GM21619 (cell line): ENCODE data around the gene USP24.
A peak's percentile ranks its signal among the peaks of the same experiment; 100 is the strongest.

Experiments
- ATAC-seq: cut with Tn5 transposase; IDR thresholded peaks from one replicate; pipeline ENCODE4 v1.9.1; 2021; ENCODE audit not compliant: unreplicated experiment

Gene USP24

DNA sequence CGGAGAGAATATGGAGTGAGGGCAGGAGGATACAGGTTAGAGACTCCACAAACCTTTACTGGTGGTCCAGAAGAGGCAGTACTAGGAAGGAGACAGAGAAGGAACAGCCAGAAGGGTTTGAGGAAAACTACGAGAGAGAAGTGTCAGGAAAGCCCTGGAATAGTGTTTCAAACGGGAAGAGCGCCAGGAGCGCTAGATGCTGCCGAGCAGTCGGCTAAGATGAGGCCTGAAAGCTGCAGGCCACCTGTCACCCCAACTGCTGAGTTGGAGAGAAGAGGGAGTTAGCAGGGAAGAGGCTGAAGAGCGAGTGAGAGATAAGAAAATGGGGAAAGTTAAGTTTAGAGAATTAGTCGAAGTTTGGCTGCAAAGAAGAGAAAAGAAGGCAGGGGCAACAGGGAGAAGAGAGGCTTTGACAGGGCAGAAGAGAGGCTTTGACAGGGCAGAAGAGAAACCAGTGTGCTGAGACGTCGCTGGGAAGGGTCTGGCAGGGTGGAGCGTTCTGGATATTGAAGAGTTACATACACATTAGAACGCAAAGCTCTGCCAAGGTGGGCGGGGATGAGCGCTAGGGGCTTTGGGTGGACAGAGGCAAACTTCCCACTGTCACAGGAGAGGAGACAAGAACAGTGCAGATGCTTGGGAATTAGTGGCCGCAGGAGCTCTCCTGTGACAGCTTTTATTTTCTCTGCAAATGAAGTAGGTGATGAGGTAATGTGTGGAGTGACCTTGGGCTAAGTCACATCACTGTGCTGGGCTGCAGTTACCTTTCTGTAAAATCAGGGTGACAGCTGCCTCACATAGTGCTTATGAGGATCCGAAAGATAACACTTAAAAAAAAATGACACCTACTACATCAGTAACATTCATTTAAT lies 144.6 kb downstream of the USP24 start:
- no peak for ATAC-seq

DNA sequence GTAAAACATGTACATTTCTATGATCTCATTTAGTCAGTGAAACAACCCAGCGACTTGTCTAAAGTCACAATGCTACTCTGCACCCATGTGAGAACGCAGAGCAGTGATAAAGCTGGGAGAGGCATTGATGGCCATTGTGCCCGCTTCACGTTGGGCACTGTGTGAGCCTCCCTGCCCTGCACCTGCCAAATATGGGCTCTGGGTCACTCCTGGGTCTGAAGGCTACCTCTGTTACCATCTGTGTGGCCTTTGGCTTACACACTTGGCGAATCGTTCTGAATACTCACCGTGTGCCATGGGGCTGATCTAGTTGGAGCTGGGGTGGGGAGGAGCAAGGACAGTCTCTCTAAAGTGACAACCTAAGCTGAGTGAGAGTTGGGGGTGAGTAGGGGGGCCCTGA lies 145.9 kb downstream of the USP24 start:
- no peak for ATAC-seq

DNA sequence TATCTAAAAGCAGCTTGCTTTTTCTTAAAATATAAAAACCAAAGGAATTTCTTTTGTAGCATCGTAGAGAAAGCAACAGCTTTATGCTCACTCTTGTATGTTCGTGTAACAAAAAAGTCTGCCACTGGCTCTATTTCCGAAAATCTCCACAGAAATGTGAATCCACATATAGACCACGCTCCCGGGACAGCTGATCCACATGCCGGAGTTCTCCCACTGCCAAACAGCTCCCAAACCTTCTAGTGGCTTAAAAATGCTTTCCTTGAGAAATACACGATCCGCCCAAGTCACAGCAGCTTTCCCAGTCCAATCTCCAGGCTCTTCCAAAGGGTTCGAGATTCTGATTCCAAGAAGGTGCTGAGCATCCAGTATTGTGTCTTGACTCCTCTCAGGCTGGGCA lies 146.5 kb downstream of the USP24 start:
- no peak for ATAC-seq

DNA sequence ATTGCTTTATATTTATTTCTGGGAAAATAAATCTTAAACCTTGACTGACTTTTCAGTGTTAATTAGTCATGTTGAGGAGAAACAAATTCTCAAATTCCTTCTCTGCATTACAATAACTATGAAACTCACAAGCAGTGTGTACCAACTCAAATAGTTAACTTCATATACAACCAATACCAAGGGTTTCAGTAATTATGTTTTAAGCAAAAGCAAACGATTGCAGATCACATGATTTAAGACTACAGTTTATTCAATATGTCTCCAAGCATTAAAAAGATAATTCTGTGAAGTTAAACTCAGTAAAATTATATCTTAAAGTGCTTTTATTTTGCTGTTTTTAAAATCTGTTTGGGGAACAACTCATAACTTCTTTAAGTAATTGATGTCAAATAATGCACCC lies 147.2 kb downstream of the USP24 start:
- ATAC-seq: no peak

- no peak for ATAC-seq
Measured at GRCh38 chr1:55067022-55067778, 148.0 kb downstream of the USP24 start.

GRCh38 chr1:55065648-55066047 lies 149.5 kb downstream of the USP24 start:
- ATAC-seq: no peak

DNA sequence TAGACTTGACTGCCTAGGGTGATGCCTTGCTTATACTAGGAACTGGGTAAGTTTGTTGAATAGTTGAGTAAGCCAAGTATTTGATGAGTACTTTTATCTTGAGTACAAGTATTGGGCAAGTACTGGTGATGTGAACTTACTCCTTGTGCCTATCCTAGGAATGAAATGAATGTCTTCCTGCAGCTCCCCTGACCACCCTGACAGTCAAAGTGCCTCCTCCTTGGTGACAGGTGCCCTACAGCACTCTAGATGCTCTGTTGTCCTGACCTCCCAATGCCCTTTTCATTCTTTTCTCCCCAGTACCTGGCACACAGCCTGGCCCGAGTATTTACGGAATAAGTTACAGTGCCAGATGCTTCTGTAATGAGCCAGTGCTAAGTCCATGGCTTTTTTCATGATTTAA lies 150.3 kb downstream of the USP24 start:
- no peak for ATAC-seq

DNA sequence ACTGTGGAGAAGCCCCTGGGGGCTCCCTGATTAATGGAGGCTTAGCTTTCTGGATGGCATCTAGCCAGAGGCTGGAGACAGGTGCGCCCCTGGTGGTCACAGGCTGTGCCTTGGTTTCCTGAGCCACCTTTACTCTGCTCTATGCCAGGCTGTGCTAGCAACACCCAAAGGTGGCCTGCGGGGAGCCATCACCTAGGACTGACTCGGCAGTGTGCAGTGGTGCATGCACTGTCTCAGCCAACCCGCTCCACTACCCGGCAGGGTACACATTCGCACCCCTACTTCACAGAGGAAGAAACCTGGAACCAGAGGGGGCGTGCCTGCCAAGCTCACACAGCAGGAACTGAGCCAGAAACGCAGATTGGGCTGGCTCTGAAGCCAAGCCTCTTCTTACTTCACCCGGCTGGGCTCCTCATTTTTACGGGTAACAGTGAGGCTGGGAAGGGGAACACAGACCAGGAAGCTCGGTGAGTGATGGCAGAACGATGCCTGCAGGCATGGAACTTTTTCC lies 151.0 kb downstream of the USP24 start:
- ATAC-seq: peak; percentile 49

DNA sequence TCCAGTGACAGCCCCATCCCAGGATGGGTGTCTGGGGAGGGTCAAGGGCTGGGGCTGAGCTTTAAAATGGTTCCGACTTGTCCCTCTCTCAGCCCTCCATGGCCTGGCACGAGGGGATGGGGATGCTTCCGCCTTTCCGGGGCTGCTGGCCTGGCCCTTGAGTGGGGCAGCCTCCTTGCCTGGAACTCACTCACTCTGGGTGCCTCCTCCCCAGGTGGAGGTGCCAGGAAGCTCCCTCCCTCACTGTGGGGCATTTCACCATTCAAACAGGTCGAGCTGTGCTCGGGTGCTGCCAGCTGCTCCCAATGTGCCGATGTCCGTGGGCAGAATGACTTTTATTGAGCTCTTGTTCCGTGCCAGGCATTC lies 151.6 kb downstream of the USP24 start:
- no peak for ATAC-seq

DNA sequence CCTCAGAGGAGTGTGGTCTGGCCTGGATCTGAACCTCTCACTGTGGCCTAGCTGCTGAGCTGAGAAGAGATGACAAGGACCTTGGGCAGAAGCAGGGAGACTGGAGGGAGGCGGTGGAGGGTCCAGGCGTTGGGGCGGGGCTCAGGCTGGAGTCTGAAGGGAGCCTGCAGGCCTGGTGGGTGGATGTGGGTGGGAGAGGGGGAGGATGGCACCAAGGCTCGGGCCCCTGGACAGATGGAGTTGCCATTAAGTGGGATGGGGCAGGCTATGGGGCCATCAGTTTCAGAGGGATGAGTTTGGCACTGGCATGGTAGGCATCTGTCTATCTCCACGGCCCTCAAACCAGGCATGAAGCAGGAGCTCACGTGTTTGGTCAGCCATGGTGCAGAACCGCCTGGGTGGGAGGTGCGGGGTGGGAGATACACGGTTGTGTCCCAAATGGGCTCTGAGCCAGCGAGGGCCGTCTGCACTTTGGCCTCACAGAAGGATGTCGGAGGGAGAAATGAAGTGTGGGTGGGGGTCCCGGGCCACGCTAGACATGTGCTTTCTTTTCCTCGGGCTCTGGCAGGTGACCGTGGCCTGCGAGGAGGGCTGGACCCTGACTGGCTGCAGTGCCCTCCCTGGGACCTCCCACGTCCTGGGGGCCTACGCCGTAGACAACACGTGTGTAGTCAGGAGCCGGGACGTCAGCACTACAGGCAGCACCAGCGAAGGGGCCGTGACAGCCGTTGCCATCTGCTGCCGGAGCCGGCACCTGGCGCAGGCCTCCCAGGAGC lies 152.2 kb downstream of the USP24 start:
- no peak for ATAC-seq

DNA sequence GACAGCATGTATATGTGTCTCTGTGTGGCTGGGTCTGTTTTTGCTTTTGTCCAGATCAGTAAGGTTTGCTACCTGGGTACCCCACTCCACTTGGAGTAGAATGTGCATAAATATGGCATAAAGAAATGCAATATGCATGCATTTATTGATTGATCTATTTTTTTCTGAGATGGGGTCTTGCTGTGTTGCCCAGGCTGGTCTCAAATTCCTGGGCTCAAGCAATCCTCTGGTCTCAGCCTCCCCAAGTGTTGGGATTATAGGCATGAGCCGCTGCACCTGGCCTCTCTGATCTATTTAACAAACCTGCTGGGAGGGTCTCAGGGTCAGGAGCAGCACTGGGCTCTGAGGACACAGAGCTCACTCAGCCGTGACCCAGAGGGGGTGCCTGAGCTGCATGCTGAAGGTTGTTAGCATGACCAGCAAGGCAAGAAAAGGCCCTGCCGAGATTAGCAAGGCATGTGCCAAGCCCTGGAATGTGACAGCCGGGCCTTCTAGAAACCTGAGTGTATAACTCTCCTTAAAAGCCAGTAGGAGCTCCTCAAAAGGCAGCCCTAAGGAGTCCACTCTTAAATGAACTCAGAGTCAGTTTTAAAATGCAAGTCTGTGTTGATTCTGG lies 153.3 kb downstream of the USP24 start:
- no peak for ATAC-seq

GRCh38 chr1:55061000-55061705 lies 154.0 kb downstream of the USP24 start:
- no peak for ATAC-seq

GRCh38 chr1:55060133-55060999 lies 154.8 kb downstream of the USP24 start:
- no peak for ATAC-seq

- ATAC-seq: no peak
Measured at GRCh38 chr1:55059302-55060132, 155.6 kb downstream of the USP24 start.

DNA sequence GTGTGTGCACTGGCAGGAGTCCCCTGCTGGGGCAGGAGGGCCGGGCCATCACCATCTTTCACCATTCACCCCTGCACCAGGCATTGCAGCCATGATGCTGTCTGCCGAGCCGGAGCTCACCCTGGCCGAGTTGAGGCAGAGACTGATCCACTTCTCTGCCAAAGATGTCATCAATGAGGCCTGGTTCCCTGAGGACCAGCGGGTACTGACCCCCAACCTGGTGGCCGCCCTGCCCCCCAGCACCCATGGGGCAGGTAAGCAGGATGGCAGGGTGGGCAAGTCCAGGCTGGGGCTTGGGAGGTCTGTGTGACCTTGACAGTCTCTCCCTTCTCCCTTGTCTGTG lies 157.2 kb downstream of the USP24 start:
- ATAC-seq: no peak

- no peak for ATAC-seq
Measured at GRCh38 chr1:55057270-55057955, 157.8 kb downstream of the USP24 start.

DNA sequence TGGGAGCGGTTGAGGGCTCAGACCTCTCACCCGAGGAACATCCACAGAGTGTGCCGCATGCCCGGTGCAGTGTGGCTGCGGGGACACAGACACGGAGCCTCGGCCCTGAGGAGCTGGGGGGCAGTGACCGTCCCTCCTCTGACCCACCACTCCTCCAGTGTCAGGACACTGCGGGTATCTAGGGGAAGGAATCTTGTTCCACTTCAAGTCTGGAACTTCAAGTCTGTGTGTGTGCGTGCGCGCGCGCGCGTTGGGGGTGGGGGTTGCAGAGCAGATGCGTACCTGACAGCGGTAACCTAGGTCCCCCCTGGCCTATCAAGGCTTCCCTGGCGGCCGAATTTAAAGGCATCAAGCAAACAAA lies 158.6 kb downstream of the USP24 start:
- ATAC-seq: no peak

DNA sequence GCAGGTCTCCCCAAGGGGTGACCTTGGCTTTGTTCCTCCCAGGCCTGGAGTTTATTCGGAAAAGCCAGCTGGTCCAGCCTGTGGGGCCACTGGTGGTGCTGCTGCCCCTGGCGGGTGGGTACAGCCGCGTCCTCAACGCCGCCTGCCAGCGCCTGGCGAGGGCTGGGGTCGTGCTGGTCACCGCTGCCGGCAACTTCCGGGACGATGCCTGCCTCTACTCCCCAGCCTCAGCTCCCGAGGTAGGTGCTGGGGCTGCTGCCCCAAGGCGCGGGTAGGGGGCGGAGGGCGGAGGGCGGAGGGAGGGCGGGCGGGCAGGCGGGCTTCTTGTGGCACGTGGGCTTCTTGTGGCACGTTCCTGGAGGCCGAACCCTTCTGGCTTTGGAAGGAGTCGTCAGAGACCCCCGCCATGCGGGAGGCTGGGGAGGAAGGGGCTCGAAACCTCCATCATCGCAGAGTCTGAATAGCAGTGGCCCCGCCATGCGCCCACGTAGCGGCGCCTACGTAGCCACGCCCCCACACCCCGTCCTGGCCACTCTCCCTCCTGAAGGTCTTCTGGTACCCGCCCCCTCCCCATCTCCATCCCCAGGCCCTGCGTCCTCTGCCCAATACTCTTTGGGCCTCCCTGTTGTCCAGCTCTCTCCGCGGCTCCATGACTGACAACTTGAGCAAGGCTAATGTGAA lies 159.1 kb downstream of the USP24 start:
- ATAC-seq: no peak
